Measurements from ENCODE around the gene ARHGEF2.

The ARHGEF2 gene

DNA sequence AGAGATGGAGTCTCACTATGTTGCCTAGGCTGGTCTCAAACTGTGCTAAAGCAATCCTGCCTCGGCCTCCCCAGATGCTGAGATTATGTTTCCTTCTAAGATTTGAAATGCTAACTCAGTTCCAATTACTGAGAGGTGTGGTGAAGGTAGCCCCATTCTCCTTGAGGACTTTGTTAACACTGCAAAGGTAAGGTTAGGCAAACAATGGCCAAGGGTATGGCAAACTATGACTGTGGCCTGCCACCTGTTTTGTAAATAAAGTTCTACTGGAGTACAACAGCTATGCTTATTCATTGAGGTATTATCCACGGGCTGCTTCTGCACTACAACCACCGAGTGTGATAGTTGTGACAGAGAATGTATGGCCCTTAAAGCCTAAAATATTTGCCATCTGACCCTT is 57.6 kb downstream of the ARHGEF2 start:
- no peak overlapping the region for H3K4me3 ChIP-seq (ENCODE audit: low read depth, low read length)
- no peak for TF ChIP-seq CTCF (IDR thresholded peaks at IDR 0.05; ENCODE audit: borderline replicate concordance, insufficient read depth, low read depth, low read length)

GRCh38 chr1:155919801-155920200 is 58.5 kb downstream of the ARHGEF2 start:
- TF ChIP-seq CTCF (IDR thresholded peaks at IDR 0.05; ENCODE audit: borderline replicate concordance, insufficient read depth, low read depth, low read length): no peak
- no peak overlapping the region for H3K4me3 ChIP-seq (ENCODE audit: low read depth, low read length)

DNA sequence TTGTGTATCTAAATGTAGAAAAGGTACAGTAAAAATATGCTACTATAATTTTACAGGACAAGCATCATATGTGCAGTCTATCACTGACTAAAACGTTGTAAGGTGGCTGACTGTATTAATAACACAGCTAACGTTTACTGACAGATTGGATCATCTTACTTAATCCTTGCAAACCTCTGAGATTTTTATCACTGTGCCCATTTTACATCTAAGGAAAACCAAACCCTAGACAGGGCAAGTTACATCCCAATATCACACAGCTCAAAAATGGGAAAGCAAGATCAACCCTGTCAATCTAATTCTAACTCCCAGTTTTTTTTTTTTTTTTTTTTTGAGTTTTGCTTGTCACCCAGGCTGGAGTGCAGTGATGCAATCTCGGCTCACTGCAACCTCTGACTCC is 59.7 kb downstream of the ARHGEF2 start:
- H3K4me3 ChIP-seq (ENCODE audit: low read depth, low read length): no peak overlapping the region
- no peak for TF ChIP-seq CTCF (IDR thresholded peaks at IDR 0.05; ENCODE audit: borderline replicate concordance, insufficient read depth, low read depth, low read length)

GRCh38 chr1:155913969-155914757 is 64.2 kb downstream of the ARHGEF2 start:
- H3K4me3 ChIP-seq (ENCODE audit: low read depth, low read length): no peak overlapping the region
- TF ChIP-seq CTCF (IDR thresholded peaks at IDR 0.05; ENCODE audit: borderline replicate concordance, insufficient read depth, low read depth, low read length): no peak

DNA sequence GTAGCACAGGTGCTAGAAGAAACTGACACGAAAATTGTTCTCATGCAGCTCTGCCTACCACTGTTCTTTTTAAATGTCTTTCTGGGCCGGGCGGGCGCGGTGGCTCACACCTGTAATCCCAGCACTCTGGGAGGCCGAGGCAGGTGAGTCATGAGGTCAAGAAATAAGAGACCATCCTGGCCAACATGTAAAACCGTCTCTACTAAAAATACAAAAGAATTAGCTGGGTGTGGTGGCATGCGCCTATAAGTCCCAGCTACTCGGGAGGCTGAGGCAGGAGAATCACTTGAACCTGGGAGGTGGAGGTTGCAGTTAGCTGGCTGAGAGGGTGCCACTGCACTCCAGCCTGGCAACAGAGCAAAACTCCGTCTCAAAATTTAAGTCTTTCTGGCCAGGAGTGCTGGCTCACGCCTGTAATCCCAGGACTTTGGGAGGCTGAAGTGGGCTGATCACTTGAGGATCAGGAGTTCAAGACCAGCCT is 66.3 kb downstream of the ARHGEF2 start:
- no peak for TF ChIP-seq CTCF (IDR thresholded peaks at IDR 0.05; ENCODE audit: borderline replicate concordance, insufficient read depth, low read depth, low read length)
- H3K4me3 ChIP-seq (ENCODE audit: low read depth, low read length): no peak overlapping the region

- peak within 1 kb of the TSS; percentile 54 for H3K4me3 ChIP-seq (ENCODE audit: low read depth, low read length)
- no peak for TF ChIP-seq CTCF (IDR thresholded peaks at IDR 0.05; ENCODE audit: borderline replicate concordance, insufficient read depth, low read depth, low read length)
These were observed 66.9 kb downstream of the ARHGEF2 start, which contains the start of gene RIT1 for GRCh38 chr1:155911156-155912055. Gene RIT1 (minus strand): TSS chr1:155911349. CDS start chr1:155910761, 588 bp downstream.
